Smooth muscle cell of the brain vasculature (primary cell): Measurements from ENCODE around the gene BRF1.
A peak's percentile ranks its signal among the peaks of the same experiment; 100 is the strongest.

Source experiments
- DNase-seq: peaks from one replicate; pipeline ENCODE4 v3.0.0-alpha.2; 2012; ENCODE audit warnings: low read depth, low spot score

BRF1 gene

GRCh38 chr14:105267820-105268548 is 32.8 kb downstream of the BRF1 start:
- no peak for DNase-seq

- no peak for DNase-seq
Observed at GRCh38 chr14:105261781-105262180, 39.0 kb downstream of the BRF1 start.

- DNase-seq: no peak
Observed at GRCh38 chr14:105260959-105261358, 39.8 kb downstream of the BRF1 start.

- DNase-seq: no peak
Observed at GRCh38 chr14:105258846-105259245, 42.0 kb downstream of the BRF1 start.

- DNase-seq: no peak
Observed at GRCh38 chr14:105257464-105257863, 43.3 kb downstream of the BRF1 start.

- no peak for DNase-seq
Observed at GRCh38 chr14:105256292-105256960, 44.4 kb downstream of the BRF1 start.

GRCh38 chr14:105255021-105255507 is 45.7 kb downstream of the BRF1 start:
- DNase-seq: no peak

- no peak for DNase-seq
Observed at GRCh38 chr14:105253329-105253682, 47.5 kb downstream of the BRF1 start.

GRCh38 chr14:105252552-105253328 is 48.1 kb downstream of the BRF1 start:
- no peak for DNase-seq

GRCh38 chr14:105251920-105252319 is 48.9 kb downstream of the BRF1 start:
- DNase-seq: no peak

GRCh38 chr14:105250986-105251385 is 49.8 kb downstream of the BRF1 start:
- DNase-seq: no peak

- no peak for DNase-seq
Observed at GRCh38 chr14:105250008-105250366, 50.8 kb downstream of the BRF1 start.

- no peak for DNase-seq
Observed at GRCh38 chr14:105249182-105250007, 51.4 kb downstream of the BRF1 start.

GRCh38 chr14:105248368-105249181 is 52.2 kb downstream of the BRF1 start, which contains the start of gene BTBD6:
BTBD6 (plus strand) TSS chr14:105248533; CDS start chr14:105248712, 179 bp downstream.
- DNase-seq: peak; percentile 40

- no peak for DNase-seq
Observed at GRCh38 chr14:105247715-105248367, 53.0 kb downstream of the BRF1 start.

- no peak for DNase-seq
Observed at GRCh38 chr14:105247026-105247425, 53.8 kb downstream of the BRF1 start.

- DNase-seq: no peak
Observed at GRCh38 chr14:105244334-105244733, 56.5 kb downstream of the BRF1 start.

- DNase-seq: no peak
Observed at GRCh38 chr14:105241641-105242040, 59.2 kb downstream of the BRF1 start.

- no peak for DNase-seq
Observed at GRCh38 chr14:105240811-105241576, 59.8 kb downstream of the BRF1 start.
